Parathyroid adenoma (tissue), 2 donors: ENCODE data around the gene DVL1.

ENCODE experiments used
- H2AFZ ChIP-seq: fragments of 300-600 bp; sonication (generic); one replicate; pipeline ENCODE4 v1.7.0; 2017; ENCODE audit warnings: antibody characterized with exemption, mild to moderate bottlenecking
- H3K27ac ChIP-seq: fragments of 300-600 bp; sonication (generic); one replicate; pipeline ENCODE4 v1.7.0; 2017
- H3K27me3 ChIP-seq: fragments of 300-600 bp; sonication (generic); one replicate; pipeline ENCODE4 v1.7.0; 2017; ENCODE audit warnings: low read length; ENCODE audit not compliant: control insufficient read depth, insufficient read depth
- H3K36me3 ChIP-seq: fragments of 300-600 bp; sonication (generic); one replicate; pipeline ENCODE4 v1.7.0; 2017; ENCODE audit warnings: low read length; ENCODE audit not compliant: control insufficient read depth, insufficient read depth
- H3K4me1 ChIP-seq: fragments of 300-600 bp; sonication (generic); one replicate; pipeline ENCODE4 v1.7.0; 2017; ENCODE audit warnings: control low read depth
- H3K4me2 ChIP-seq: fragments of 300-600 bp; sonication (generic); one replicate; pipeline ENCODE4 v1.7.0; 2017; ENCODE audit warnings: low read length
- H3K4me3 ChIP-seq: fragments of 300-600 bp; sonication (generic); one replicate; pipeline ENCODE4 v1.7.0; 2017; ENCODE audit warnings: low read depth, low read length
- H3K79me2 ChIP-seq: fragments of 300-600 bp; sonication (generic); one replicate; pipeline ENCODE4 v1.7.0; 2017; ENCODE audit warnings: control low read depth
- H3K9ac ChIP-seq: fragments of 300-600 bp; sonication (generic); one replicate; pipeline ENCODE4 v1.7.0; 2017; ENCODE audit warnings: mild to moderate bottlenecking
- H3K9me3 ChIP-seq: fragments of 300-600 bp; sonication (generic); one replicate; pipeline ENCODE4 v1.7.0; 2017; ENCODE audit warnings: low read length; ENCODE audit not compliant: control insufficient read depth
- CTCF ChIP-seq: fragments of 300-600 bp; sonication (generic); IDR thresholded peaks from one replicate; pipeline ENCODE4 v1.7.0; 2017; ENCODE audit warnings: antibody characterized with exemption, mild to moderate bottlenecking
- donor health status: primary hyperparathyroidism.

DVL1 gene

GRCh38 chr1:1348420-1349255 is 580 bp downstream of the DVL1 start:
- H3K4me2 ChIP-seq = peak overlapping the region; percentile 89
- no peak overlapping the region for H3K9ac ChIP-seq
- peak overlapping the region; percentile 60 for H3K4me3 ChIP-seq
- TF ChIP-seq CTCF = no peak
- H2AFZ ChIP-seq = no peak overlapping the region
- H3K27ac ChIP-seq = peak overlapping the region; percentile 66
- H3K79me2 ChIP-seq = peaks cover 19% of the 10 kb centered on the region
- H3K9me3 ChIP-seq = no peaks in the 10 kb centered on the region
- no peaks in the 10 kb centered on the region for H3K36me3 ChIP-seq
- H3K27me3 ChIP-seq = no peaks in the 10 kb centered on the region
- no peaks in the 10 kb centered on the region for H3K4me1 ChIP-seq

- Histone ChIP-seq H3K9ac (no peak overlapping the region), H3K36me3 (no peaks in the 10 kb centered on the region), H3K79me2 (peaks cover 22% of the 10 kb centered on the region), H3K4me1 (no peaks in the 10 kb centered on the region), H3K27me3 (no peaks in the 10 kb centered on the region), H3K4me2 (peak overlapping the region; percentile 89), H3K27ac (peak overlapping the region; percentile 66), H3K4me3 (peak overlapping the region; percentile 60), H3K9me3 (no peaks in the 10 kb centered on the region), H2AFZ (peak overlapping the region; percentile 29)
- no peak for TF ChIP-seq CTCF
Measured at GRCh38 chr1:1347663-1348419, 1.4 kb downstream of the DVL1 start.

- Histone ChIP-seq H3K27me3 (no peaks in the 10 kb centered on the region), H2AFZ (no peak overlapping the region), H3K9me3 (no peaks in the 10 kb centered on the region), H3K4me1 (no peaks in the 10 kb centered on the region), H3K4me2 (peak overlapping the region; percentile 89), H3K9ac (no peak overlapping the region), H3K27ac (peak overlapping the region; percentile 66), H3K79me2 (peaks cover 22% of the 10 kb centered on the region), H3K4me3 (peak overlapping the region; percentile 60), H3K36me3 (no peaks in the 10 kb centered on the region)
- TF ChIP-seq CTCF = no peak
Measured at GRCh38 chr1:1347026-1347595, 2.1 kb downstream of the DVL1 start.

GRCh38 chr1:1346501-1346890 is 2.7 kb downstream of the DVL1 start:
- no peak overlapping the region for H2AFZ ChIP-seq
- no peak overlapping the region for H3K4me2 ChIP-seq
- no peaks in the 10 kb centered on the region for H3K36me3 ChIP-seq
- peaks cover 22% of the 10 kb centered on the region for H3K79me2 ChIP-seq
- no peak overlapping the region for H3K9ac ChIP-seq
- H3K27me3 ChIP-seq = no peaks in the 10 kb centered on the region
- H3K27ac ChIP-seq = no peak overlapping the region
- TF ChIP-seq CTCF = no peak
- H3K4me1 ChIP-seq = no peaks in the 10 kb centered on the region
- H3K9me3 ChIP-seq = no peaks in the 10 kb centered on the region
- H3K4me3 ChIP-seq = no peak overlapping the region
